Skeletal muscle cell (primary cell): ENCODE measurements around the gene GBA2.

Source experiments
- DNase-seq: peaks from one replicate; pipeline ENCODE4 v3.0.0-alpha.2; 2010; ENCODE audit warnings: low read depth
- H3K4me3 ChIP-seq: 2 replicates; pipeline ENCODE4 v1.5.1; 2011; ENCODE audit warnings: low read depth, mild to moderate bottlenecking, control low read depth, low read length, moderate library complexity

The GBA2 gene

GRCh38 chr9:35743880-35744518, 5.0 kb downstream of the GBA2 start:
- no peak overlapping the region for H3K4me3 ChIP-seq
- DNase-seq = no peak

- DNase-seq = no peak
- H3K4me3 ChIP-seq = no peak overlapping the region
These were observed 5.6 kb downstream of the GBA2 start for GRCh38 chr9:35743452-35743851.

- H3K4me3 ChIP-seq = no peak overlapping the region
- no peak for DNase-seq
These were observed 7.3 kb downstream of the GBA2 start for GRCh38 chr9:35741740-35742139.

- DNase-seq = no peak
- H3K4me3 ChIP-seq = no peak overlapping the region
These were observed 8.8 kb downstream of the GBA2 start for GRCh38 chr9:35740243-35740642.

- H3K4me3 ChIP-seq = no peak overlapping the region
- DNase-seq = no peak
These were observed 10.1 kb downstream of the GBA2 start for GRCh38 chr9:35738924-35739323.

GRCh38 chr9:35738186-35738585, 10.8 kb downstream of the GBA2 start:
- H3K4me3 ChIP-seq = no peak overlapping the region
- DNase-seq = no peak

- no peak for DNase-seq
- no peak overlapping the region for H3K4me3 ChIP-seq
These were observed 11.9 kb downstream of the GBA2 start for GRCh38 chr9:35737143-35737542.

GRCh38 chr9:35736201-35736633, 12.8 kb downstream of the GBA2 start:
- DNase-seq = no peak
- no peak overlapping the region for H3K4me3 ChIP-seq

- no peak for DNase-seq
- H3K4me3 ChIP-seq = no peak overlapping the region
These were observed 14.9 kb downstream of the GBA2 start for GRCh38 chr9:35734096-35734495.

- no peak for DNase-seq
- peak overlapping the region; percentile 90 for H3K4me3 ChIP-seq
These were observed 16.1 kb downstream of the GBA2 start for GRCh38 chr9:35732800-35733541.

- DNase-seq = peak; percentile 97
- H3K4me3 ChIP-seq = peak within 1 kb of the TSS; percentile 90
These were observed 16.7 kb downstream of the GBA2 start, which contains the start of the genes CREB3 and TLN1 for GRCh38 chr9:35732185-35732799. TSS of gene CREB3 (plus strand) at chr9:35732666. CDS start at chr9:35732773, 107 bp downstream. TSS of gene TLN1 (minus strand) at chr9:35732195. CDS start at chr9:35725694, 6,501 bp downstream.

GRCh38 chr9:35731415-35732184, 17.4 kb downstream of the GBA2 start:
- DNase-seq = no peak
- peak overlapping the region; percentile 90 for H3K4me3 ChIP-seq

GRCh38 chr9:35730486-35730854, 18.6 kb downstream of the GBA2 start:
- no peak for DNase-seq
- peak overlapping the region; percentile 90 for H3K4me3 ChIP-seq

- H3K4me3 ChIP-seq = peak overlapping the region; percentile 90
- DNase-seq = peak; percentile 63
These were observed 19.1 kb downstream of the GBA2 start for GRCh38 chr9:35729700-35730485.

GRCh38 chr9:35729101-35729500, 19.9 kb downstream of the GBA2 start:
- H3K4me3 ChIP-seq = peak overlapping the region; percentile 90
- no peak for DNase-seq

- peak; percentile 71 for DNase-seq
- H3K4me3 ChIP-seq = peak overlapping the region; percentile 90
These were observed 20.7 kb downstream of the GBA2 start for GRCh38 chr9:35728041-35728971.

- peak overlapping the region; percentile 90 for H3K4me3 ChIP-seq
- DNase-seq = no peak
These were observed 21.4 kb downstream of the GBA2 start for GRCh38 chr9:35727676-35728040.

- H3K4me3 ChIP-seq = no peak overlapping the region
- DNase-seq = no peak
These were observed 22.1 kb downstream of the GBA2 start for GRCh38 chr9:35726931-35727330.
